ENCODE data around the gene MYH16.
"Not testable (repeated sequence)": the region's sequence is repeated elsewhere in the genome, so short reads cannot be mapped to it uniquely, and the experiment has no call there.

MYH16 gene

GRCh38 chr7:99272476-99273045 lies at the start of gene MYH16:
TSS of gene MYH16 (plus strand) at chr7:99272839.
- DNase-seq (ENCODE audit: low read depth), result no peak

- DNase-seq (ENCODE audit: low read depth), result not testable (repeated sequence)
These were observed 48.3 kb upstream of the MYH16 start for GRCh38 chr7:99224263-99224898.

- no peak for DNase-seq (ENCODE audit: low read depth)
These were observed 47.8 kb upstream of the MYH16 start for GRCh38 chr7:99224899-99225265.

- no peak for DNase-seq (ENCODE audit: low read depth)
These were observed 43.4 kb upstream of the MYH16 start for GRCh38 chr7:99229234-99229633.

- DNase-seq (ENCODE audit: low read depth), result no peak
These were observed 40.4 kb upstream of the MYH16 start for GRCh38 chr7:99232082-99232770.

GRCh38 chr7:99232955-99233354 lies 39.7 kb upstream of the MYH16 start:
- DNase-seq (ENCODE audit: low read depth), result not testable (repeated sequence)

- DNase-seq (ENCODE audit: low read depth), result no peak
These were observed 38.5 kb upstream of the MYH16 start for GRCh38 chr7:99234185-99234584.

GRCh38 chr7:99235925-99236324 lies 36.7 kb upstream of the MYH16 start:
- DNase-seq (ENCODE audit: low read depth), result no peak

GRCh38 chr7:99237876-99238275 lies 34.8 kb upstream of the MYH16 start:
- not testable (repeated sequence) for DNase-seq (ENCODE audit: low read depth)

GRCh38 chr7:99238558-99239341 lies 33.9 kb upstream of the MYH16 start:
- no peak for DNase-seq (ENCODE audit: low read depth)

- no peak for DNase-seq (ENCODE audit: low read depth)
These were observed 30.0 kb upstream of the MYH16 start for GRCh38 chr7:99242682-99243081.

- no peak for DNase-seq (ENCODE audit: low read depth)
These were observed 28.8 kb upstream of the MYH16 start for GRCh38 chr7:99243751-99244337.

- no peak for DNase-seq (ENCODE audit: low read depth)
These were observed 27.7 kb upstream of the MYH16 start for GRCh38 chr7:99244939-99245338.

- DNase-seq (ENCODE audit: low read depth), result no peak
These were observed 24.1 kb upstream of the MYH16 start for GRCh38 chr7:99248391-99249095.

- DNase-seq (ENCODE audit: low read depth), result no peak
These were observed 22.6 kb upstream of the MYH16 start for GRCh38 chr7:99249985-99250575.

- no peak for DNase-seq (ENCODE audit: low read depth)
These were observed 20.3 kb upstream of the MYH16 start for GRCh38 chr7:99252166-99252895.

- DNase-seq (ENCODE audit: low read depth), result no peak
These were observed 19.3 kb upstream of the MYH16 start for GRCh38 chr7:99253369-99253768.

GRCh38 chr7:99254390-99254789 lies 18.2 kb upstream of the MYH16 start:
- no peak for DNase-seq (ENCODE audit: low read depth)

- DNase-seq (ENCODE audit: low read depth), result no peak
These were observed 17.2 kb upstream of the MYH16 start for GRCh38 chr7:99255463-99255862.

GRCh38 chr7:99257065-99257464 lies 15.6 kb upstream of the MYH16 start:
- DNase-seq (ENCODE audit: low read depth), result no peak

- no peak for DNase-seq (ENCODE audit: low read depth)
These were observed 15.0 kb upstream of the MYH16 start for GRCh38 chr7:99257675-99258074.

All from activated T-helper 9 cell treated with anti-CD3 and anti-CD28 coated beads, Interleukin-2, amount 50 U/mL, for 16 hours (primary cell).